Hepatocyte (in vitro differentiated cells): ENCODE results near the gene TPRKB.

ENCODE experiments used
- CTCF ChIP-seq: fragments of 200-600 bp; sonication (generic); IDR thresholded peaks from 2 replicates; pipeline ENCODE4 v1.5.1; 2016; ENCODE audit warnings: antibody characterized with exemption, mild to moderate bottlenecking; ENCODE audit not compliant: poor library complexity
- EZH2 ChIP-seq: fragments of 200-600 bp; sonication (generic); IDR thresholded peaks from 2 replicates; pipeline ENCODE4 v1.6.1; 2016; ENCODE audit warnings: antibody characterized with exemption, mild to moderate bottlenecking, borderline replicate concordance

- TF ChIP-seq EZH2 (no peak), CTCF (peak; percentile 90)
Observed at GRCh38 chr2:73779467-73780236, 42.5 kb upstream of the TPRKB start, which contains the start of gene DUSP11.
